Endometrial microvascular endothelial cells (primary cell): Measurements from ENCODE around the gene SLC44A4. TPM values are rescaled to one million over a fixed set of nuclear protein-coding genes. Genes with fewer than 3 reads are reported as not detected.
"Not testable (repeated sequence)": the region's sequence is repeated elsewhere in the genome, so short reads cannot be mapped to it uniquely, and the experiment has no call there.

Experiments
- in situ Hi-C: cut with HindIII; loops from 2 replicates; pipeline ENCODE4 v1.10.0; 2017; ENCODE audit warnings: low sequenced_read_pairs, low pct_unique_long_range_greater_than_20kb; ENCODE audit errors: inconsistent ontology term
- total RNA-seq: library from RNA; depleted of rRNA; stranded (reverse); fragments of >200 nt; gene quantifications from one replicate; pipeline ENCODE4 v1.2.3, GENCODE V29; 2015; ENCODE audit errors: inconsistent ontology term

SLC44A4 gene
- total RNA-seq, 1 donor from 2014 or later, result 2.6 TPM

DNA sequence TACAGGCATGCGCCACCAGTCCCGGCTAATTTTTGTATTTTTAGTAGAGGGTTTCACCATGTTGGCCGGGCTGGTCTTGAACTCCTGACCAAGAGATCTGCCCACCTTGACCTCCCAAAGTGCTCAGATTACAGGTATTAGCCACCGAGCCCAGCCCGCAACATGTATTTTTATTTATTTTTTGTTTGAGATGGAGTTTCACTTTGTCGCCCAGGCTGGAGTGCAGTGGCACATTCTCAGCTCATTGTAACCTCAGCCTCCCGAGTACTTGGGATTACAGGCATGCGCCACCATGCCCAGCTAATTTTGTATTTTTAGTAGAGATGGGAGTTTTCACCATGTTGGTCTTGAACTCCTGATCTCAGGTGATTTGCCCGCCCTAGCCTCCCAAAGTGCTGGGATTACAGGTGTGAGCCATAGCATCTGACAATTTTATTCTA, 40.7 kb downstream of the SLC44A4 start:
- in situ Hi-C loops, result not testable (repeated sequence)

DNA sequence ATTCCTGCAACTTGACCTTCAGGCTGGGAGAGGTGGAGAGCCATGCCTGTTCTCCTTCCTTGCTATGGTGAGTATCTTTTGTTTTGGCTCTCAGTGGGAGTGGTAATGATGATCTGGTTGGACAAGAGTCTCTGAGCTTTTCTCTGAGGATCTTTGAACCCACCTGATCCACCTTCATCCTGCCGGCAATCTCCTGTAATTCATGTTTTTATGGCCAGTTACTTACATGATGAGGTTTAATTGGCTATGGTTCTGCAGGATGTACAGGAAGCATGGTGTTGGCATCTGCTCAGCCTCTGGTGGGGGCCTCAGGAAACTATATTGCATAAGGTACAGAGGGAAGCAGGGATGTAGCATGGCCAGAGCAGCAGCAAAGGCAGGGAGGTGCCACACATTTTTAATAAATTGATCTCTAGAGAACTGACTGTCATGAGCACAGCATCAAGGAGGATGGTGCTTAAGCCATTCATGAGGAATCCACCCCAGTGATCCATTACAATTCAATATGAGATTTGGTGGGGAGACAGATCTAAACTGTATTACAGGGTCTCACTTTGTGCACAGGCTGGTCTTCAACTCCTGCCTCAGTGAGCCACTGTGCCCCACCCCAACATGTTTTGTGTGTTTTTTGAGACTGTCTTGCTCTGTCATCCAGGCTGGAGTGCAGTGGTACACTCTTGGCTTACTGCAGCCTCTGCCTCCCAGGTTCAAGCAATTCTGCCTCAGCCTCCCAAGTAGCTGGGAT, 41.3 kb downstream of the SLC44A4 start:
- in situ Hi-C loops, result no loop called here

DNA sequence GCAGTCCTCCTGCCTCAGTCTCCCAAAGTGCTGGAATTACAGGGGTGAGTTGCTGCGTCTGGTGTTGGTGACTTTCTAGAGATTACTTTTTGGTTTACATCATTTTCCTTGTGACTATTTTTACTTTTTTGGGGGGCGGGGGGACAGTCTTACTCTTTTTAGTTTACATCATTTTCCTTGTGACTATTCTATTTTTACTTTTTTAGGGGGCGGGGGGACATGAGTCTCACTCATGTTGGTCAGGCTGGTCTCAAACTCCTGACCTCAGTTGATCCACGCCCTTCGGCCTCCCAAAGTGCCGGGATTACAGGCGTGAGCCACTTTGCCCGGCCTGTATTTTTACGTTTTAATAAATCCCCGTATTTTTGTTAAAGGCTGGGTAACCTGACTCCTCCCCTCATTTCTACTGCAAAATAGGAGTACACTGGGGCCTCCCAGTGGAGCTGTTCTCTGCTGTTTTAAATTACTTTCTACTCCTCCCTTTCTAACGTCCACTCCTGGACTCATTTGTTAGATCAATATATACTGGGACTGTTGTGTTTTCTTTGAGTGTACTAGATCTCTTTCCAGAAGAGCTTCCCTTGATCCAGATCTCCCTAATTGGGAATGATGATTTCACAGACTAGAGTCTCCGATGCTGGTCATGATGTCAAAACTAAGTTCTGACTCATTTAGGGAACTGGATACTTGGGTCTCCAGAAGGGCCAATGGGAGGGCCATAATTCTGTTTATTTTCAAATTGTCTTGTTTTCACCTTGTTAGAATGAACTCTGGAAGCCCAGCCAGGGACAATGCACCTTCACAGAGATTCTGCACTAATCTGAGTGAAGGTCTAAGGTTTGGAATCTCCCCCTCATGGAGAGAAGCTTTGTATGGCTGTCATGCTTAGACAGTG, 42.1 kb downstream of the SLC44A4 start:
- in situ Hi-C loops, result no loop called here

DNA sequence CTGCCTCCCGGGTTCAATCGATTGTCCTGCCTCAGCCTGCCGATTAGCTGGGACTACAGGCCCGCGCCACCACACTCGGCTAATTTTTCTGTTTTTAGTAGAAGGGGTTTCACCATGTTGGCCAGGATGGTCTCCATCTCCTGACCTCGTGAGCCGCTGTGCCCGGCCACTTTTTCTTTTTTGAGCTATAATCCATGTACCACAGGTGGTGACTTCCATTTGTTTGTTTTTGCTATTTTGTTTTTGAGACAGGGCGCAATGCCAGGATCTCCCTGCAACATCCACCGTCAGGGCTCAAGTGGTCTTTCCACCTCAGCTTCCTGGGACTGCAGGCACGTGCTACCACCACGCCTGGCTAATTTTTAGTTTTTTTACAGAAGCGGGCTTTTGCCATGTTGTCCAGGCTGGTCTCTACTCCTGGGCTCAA, 42.7 kb downstream of the SLC44A4 start:
- in situ Hi-C loops, result no loop called here

DNA sequence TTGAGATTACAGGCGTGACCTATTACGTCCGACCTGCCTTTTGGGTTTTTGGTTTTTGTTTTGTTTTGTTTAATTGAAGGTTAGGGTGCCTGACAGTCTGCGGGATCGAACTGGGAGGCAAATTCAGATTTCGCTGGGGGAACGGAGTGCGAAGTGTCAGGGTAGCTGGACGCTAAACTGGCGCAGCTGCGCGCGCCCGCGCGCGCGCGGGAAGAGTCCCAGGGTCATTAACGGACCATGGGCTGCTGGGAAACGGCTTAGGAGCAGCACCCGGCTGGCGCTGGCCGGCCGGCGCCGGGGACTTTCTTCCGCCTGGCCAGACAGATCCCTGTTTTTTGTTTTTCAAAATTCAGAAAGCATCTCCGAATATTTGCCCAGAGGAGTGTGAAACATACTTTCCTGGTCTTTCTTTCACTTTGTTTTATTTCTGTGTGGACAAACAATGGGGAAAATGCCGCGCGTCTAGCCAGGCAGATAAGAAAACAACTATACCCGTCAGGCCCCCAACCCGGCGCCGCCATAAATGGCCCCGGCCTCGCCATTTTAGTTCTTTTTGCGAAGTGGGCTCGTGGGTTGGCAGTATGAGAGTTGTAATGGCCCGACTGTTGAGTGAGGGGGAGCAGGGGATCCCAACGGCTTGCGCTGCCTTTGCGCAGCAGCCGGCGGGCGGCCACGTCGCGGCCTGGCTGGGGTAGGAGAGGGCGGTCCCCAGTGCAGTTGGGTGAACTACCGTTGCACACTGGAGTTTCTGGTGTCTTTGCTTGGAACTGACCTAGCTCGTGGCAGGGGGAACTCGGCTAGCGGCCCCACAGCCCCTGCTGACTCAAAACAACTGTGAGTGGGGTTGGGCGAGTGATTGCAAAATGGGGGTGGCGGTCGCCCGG, 44.2 kb downstream of the SLC44A4 start:
- in situ Hi-C loops, result no loop called here

DNA sequence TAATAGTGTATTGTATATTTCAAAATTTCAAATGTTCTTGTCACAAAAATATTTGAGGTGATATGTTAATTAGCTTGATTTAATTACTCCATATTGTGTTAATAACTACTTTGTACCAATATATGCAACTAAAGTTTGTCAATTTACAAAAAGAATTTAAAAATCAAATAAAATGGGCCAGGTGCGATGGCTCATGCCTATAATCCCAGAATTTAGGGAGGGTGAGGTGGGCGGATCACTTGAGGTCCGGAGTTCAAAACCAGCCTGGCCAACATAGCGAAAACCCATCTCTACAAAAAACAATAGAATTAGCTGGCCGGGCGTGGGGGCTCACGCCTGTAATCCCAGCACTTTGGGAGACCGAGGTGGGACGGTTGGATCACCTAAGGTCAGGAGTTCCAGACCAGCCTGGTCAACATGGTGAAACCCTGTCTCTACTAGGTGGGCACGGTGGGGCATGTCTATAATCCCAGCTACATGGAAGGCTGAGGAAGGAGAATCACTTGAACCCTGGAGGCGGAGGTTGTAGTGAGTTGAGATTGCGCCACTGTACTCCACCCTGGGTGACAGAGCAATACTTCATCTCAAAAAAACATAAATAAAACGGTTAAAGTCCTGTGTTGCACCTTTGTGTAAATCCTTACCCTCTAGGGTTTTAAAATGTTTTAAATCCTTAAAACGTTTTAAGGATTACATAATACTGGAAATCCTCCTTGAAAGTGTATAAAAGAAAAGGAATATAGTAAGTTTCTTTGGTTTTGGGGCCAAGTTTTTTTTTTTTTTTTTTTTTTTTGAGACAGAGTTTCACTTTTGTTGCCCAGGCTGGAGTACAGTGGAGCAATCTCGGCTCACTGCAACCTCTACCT, 47.2 kb downstream of the SLC44A4 start:
- in situ Hi-C loops, result no loop called here

DNA sequence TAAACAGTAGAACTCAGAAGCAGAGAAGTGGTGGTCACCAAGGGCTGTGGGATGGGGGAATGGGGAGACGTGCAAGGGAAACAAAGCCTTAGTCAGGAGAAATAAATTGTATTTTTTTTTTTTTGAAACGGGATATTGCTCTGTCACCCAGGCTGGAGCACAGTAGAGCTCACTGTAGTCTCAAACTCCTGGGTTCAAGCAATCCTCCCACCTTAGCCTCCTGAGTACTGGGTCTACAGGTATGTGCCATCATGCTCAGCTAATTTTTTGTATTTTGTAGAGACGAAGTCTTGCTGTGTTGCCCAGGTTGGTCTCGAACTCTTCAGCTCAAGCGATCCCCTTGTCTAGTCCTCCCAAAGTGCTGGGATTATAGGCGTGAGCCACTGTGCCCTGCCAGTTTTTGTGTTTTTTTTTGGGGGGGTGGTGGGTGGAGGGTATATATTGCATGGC, 47.9 kb downstream of the SLC44A4 start:
- in situ Hi-C loops, result no loop called here

DNA sequence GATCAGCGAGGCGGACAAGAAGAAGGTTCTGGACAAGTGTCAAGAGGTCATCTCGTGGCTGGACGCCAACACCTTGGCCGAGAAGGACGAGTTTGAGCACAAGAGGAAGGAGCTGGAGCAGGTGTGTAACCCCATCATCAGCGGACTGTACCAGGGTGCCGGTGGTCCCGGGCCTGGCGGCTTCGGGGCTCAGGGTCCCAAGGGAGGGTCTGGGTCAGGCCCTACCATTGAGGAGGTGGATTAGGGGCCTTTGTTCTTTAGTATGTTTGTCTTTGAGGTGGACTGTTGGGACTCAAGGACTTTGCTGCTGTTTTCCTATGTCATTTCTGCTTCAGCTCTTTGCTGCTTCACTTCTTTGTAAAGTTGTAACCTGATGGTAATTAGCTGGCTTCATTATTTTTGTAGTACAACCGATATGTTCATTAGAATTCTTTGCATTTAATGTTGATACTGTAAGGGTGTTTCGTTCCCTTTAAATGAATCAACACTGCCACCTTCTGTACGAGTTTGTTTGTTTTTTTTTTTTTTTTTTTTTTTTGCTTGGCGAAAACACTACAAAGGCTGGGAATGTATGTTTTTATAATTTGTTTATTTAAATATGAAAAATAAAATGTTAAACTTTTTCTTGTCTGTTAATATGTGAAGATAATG, 49.0 kb downstream of the SLC44A4 start:
- in situ Hi-C loops, result no loop called here

DNA sequence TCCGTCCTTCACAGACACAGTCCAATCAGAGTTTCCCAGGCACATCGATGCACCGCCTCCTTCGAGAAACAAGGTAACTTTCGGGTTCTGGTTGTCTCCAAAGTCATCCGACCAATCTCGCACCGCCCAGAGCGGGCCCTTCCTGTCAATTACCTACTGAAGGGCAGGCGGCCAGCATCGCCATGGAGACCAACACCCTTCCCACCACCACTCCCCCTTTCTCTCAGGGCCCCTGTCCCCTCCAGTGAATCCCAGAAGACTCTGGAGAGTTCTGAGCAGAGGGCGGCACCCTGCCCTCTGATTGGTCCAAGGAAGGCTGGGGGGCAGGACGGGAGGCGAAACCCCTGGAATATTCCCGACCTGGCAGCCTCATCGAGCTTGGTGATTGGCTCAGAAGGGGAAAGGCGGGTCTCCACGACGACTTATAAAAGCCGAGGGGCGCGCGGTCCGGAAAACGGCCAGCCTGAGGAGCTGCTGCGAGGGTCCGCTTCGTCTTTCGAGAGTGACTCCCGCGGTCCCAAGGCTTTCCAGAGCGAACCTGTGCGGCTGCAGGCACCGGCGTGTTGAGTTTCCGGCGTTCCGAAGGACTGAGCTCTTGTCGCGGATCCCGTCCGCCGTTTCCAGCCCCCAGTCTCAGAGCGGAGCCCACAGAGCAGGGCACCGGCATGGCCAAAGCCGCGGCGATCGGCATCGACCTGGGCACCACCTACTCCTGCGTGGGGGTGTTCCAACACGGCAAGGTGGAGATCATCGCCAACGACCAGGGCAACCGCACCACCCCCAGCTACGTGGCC, 51.3 kb downstream of the SLC44A4 start, which contains the start of gene HSPA1B:
Gene HSPA1B (plus strand): TSS at position 453 of the 794 bp plus-strand sequence. CDS start 213 bp downstream, at position 666.
- in situ Hi-C loops, result no loop called here

DNA sequence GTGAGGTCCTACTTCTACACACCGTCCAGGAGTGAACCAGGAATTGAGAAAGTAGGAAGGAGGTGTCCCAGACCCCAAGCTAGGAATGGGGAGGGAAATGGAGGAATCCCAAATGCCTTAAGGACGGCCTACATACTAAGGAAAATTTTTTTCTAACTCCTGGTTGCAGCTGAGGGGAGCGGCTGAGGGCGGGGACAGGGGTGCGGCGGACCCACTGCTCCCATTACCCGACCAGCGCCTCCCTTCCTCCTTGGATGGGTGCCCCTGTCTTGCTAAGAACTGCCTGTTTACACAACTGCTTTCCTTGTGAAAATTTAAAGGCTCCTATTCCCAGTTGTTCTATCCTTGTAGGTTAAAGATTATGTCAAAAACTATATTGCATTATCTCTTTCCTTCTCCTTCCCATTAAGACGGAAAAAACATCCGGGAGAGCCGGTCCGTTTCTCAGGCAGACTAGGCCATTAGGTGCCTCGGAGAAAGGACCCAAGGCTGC, 52.0 kb downstream of the SLC44A4 start:
- in situ Hi-C loops, result no loop called here

DNA sequence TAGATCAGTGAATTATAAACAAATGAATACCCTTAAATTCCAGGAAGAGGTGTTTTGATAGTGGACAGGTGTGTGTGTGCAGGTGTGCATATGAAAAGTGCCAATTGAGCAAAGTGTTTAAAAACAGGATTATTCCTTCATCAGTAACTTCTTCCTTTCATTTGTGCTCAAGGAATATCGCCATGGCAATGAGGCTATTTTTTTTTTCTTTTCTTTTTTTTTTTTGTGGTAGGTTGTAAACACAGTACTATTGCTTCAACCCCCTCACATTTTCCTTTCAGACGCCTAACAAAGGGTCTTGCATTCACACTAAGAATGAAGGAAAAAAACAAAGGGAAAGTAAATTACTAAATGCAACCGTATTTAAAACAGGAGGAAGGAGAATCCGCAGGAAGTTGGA, 53.2 kb downstream of the SLC44A4 start:
- in situ Hi-C loops, result no loop called here

DNA sequence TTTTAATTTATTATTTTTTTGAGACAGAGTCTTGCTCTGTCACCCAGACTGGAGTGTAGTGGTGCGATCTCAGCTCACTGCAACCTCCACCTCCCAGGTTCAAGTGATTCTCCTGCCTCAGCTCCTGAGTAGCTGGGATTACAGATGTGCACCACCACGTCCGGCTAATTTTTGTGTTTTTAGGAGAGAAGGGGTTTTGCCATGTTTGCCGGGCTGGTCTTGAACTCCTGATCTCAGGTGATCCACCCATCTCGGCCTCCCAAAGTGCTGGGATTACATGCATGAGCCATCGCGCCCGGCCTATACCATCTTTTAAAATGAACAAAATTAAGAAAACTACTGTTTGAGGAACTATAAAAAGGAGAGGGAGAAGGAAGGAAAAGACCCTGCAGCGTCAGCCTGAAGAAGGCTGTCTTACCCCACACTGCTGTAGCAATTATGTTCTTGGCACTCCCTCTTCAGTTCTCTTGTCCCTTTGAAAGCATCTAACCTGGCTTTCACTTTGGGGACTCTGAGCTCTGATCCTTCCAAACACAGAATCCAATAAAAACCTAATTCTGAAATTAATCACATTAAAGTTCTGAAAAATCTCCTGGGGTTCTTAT, 55.1 kb downstream of the SLC44A4 start:
- in situ Hi-C loops, result not testable (repeated sequence)

DNA sequence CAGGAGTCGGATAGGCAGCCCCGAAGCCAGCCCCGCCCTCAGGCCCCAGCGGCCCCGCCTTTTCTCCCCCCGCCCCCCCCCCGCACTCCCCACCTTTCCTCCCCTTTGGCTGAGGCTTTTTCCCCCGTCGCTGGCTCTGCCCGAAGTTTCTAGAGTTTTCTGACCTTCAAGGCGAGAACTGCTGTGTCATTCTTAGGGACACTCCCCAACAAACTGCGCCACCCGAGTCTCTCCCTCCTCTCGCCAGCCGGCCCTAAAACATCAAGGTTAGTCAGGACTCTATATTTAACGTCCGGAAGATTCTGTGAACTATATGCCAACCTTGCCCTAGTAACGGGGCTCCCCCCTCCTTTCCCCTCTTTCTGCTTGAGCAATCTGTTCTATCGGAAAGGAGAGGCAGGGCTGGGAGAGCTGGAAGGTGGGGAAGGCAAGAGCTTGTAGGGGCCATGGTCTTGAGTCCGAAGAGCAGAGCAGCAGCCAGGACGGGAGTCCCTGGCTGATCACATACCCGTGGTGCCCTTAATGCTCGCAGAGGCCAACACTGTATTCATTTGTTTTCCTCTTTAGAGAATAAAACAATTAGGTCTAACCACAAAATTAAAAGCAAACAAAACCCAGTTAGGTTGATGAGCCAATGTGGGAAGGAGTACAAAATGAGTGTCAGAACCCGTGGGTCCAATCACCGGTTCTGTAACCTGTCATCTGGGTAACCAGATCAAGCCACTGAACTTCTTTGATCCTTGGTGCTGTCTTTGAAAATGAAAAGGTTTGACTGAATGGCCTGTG, 56.6 kb downstream of the SLC44A4 start:
- in situ Hi-C loops, result no loop called here

DNA sequence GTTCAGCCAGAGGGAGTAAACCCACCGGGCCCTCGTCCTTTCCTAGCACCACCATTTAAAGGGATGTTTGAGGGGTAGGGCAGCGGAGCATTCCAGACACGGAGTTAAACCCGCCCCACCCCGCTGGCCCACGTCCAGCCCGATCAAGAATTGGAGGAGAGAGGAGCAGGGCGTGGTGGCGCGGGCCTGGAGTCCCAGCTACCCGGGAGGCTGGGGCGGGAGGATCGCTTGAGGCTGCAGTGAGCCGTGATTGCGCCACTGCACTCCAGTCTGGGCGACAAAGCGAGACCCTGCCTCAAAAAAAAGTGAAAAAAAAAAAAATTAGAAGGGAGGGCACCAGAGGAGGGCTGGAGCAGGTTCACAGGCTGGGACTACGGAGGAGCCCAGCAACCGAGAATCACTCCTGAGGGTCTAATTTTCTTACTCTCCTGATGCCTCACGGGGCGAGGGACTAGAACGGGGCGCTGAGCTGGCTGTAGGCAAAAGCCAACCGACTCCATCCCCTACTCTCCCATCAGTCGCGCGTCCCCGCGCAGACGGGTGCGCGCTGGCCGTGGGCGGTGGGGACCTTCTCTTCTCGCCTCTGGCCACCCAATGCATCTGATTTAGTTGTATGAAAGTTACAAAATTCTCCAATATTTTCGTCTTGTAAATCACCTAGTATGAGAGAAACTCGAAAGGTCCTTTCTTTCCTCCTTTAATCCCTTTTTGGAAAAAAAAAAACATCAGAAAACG, 57.3 kb downstream of the SLC44A4 start:
- in situ Hi-C loops, result no loop called here

DNA sequence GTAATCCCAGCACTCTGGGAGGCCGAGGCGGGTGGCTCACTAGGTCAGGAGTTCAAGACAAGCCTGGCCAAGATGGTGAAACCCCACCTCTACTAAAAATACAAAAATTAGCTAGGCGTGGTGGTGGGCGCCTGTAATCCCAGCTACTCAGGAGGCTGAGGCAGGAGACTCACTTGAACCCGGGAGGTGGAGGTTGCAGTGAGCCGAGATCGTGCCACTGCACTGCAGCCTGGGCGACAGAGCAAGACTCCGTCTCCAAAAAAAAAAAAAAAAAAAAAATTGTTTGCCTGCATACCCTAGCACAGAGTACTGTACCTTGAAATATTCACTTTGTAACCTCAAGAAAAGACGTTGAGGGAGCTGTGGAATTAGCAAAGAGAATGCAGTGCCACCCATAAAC, 58.4 kb downstream of the SLC44A4 start:
- in situ Hi-C loops, result not testable (repeated sequence)
